LNCaP clone FGC (cell line): Measurements from ENCODE around the gene RALBP1.

Experiments
- DNase-seq: peaks from one replicate; pipeline ENCODE4 v3.0.0-alpha.2; 2011; ENCODE audit warnings: low read depth
- H3K4me3 ChIP-seq: 2 replicates; pipeline ENCODE4 v1.5.1; 2011; ENCODE audit warnings: mild to moderate bottlenecking, low read depth, low read length, control low read depth
- TF ChIP-seq, protein P1 (sequence below): IDR thresholded peaks from 2 replicates; pipeline ENCODE4 v1.5.1; 2012; ENCODE audit warnings: mild to moderate bottlenecking; ENCODE audit not compliant: control insufficient read depth, insufficient read depth; ENCODE audit errors: extremely low read depth

The RALBP1 gene

GRCh38 chr18:9488538-9488937 is 13.2 kb downstream of the RALBP1 start:
- peak; percentile 52 for DNase-seq
- TF ChIP-seq, protein P1, sequence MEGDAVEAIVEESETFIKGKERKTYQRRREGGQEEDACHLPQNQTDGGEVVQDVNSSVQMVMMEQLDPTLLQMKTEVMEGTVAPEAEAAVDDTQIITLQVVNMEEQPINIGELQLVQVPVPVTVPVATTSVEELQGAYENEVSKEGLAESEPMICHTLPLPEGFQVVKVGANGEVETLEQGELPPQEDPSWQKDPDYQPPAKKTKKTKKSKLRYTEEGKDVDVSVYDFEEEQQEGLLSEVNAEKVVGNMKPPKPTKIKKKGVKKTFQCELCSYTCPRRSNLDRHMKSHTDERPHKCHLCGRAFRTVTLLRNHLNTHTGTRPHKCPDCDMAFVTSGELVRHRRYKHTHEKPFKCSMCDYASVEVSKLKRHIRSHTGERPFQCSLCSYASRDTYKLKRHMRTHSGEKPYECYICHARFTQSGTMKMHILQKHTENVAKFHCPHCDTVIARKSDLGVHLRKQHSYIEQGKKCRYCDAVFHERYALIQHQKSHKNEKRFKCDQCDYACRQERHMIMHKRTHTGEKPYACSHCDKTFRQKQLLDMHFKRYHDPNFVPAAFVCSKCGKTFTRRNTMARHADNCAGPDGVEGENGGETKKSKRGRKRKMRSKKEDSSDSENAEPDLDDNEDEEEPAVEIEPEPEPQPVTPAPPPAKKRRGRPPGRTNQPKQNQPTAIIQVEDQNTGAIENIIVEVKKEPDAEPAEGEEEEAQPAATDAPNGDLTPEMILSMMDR = no peak
- peak overlapping the region; percentile 16; the same call in 1 of the 2 replicates for H3K4me3 ChIP-seq

DNA sequence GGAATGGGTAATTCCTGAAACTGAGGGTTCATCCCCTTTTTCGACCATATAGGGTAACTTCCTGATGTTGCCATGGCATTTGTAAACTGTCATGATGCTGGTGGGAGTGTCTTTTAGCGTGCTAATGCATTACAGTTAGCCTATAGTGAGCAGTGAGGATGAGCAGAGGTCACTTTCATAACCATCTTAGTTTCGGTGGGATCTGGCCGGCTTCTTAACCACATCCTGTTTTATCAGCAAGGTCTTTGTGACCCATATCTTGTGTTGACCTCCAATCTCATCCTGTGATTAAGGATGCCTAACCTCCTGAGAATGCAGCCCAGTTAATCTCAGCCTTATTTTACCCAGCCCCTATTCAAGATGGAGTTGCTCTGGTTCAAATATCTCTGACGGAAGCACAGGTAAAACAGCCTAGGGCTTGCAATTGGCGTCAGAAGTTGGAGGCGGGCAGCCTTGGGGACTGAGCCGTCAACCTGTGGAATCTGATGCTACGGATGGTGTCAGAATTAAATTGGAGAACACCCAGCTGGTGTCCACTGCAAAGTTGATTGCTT is 19.5 kb downstream of the RALBP1 start:
- no peak overlapping the region for H3K4me3 ChIP-seq
- TF ChIP-seq, protein P1 = no peak
- no peak for DNase-seq

DNA sequence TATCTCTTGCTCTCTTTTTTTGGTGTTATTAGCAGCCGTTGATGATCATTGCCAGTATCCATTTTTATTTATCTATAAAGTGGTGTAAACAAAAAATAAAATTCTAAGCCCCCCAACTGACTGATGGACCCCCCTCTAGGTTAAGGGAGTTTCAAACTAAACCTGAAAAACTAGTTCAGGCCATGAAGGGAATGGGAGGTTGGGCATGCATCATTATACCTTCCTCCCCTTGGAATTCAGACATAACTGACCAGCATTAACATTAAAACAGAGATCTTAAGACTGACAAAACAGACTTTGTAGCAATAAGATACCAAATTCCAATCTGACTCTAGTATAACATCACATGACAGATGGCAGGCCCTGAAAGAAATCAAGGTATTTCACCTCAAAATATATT is 20.2 kb downstream of the RALBP1 start:
- TF ChIP-seq, protein P1 = no peak
- H3K4me3 ChIP-seq = no peak overlapping the region
- DNase-seq = no peak

- H3K4me3 ChIP-seq = no peak overlapping the region
- TF ChIP-seq, protein P1 = no peak
- peak; percentile 67 for DNase-seq
These were observed 20.8 kb downstream of the RALBP1 start for GRCh38 chr18:9495916-9496705.

DNA sequence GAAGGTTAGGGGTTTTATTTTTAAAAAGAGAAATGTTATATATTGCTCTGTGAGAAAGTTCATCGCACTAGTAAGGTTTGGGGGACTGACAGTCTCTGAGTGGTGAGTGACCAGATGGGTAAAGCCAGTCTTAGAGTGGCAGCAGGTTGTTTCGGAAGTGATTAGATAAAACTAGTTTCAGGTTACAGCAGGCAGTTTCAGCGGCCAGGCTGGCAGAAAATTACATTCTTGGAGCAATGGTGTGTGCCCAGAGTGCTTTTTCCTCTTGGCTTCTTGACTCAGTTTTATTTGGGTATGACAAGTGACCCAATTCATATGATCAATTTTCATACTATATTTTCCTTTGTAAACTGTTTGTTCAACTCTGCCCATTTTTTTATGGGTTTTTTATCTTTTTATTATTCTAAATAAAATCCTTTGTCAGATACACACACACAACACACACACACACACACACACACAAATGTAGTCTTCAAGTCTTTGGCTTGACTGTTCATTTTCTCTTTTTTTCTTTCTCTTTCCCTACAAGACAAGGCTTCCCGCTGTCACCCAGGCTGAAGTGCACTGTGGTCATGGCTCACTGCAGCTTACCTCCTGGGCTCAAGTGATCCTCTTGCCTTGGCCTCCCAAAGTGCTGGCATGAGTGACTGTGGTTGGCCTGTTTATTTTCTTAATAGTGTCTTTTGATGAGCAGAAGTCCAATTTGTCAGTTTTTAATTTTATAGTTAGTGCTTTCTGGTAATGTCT is 30.9 kb downstream of the RALBP1 start:
- DNase-seq = peak; percentile 52

DNA sequence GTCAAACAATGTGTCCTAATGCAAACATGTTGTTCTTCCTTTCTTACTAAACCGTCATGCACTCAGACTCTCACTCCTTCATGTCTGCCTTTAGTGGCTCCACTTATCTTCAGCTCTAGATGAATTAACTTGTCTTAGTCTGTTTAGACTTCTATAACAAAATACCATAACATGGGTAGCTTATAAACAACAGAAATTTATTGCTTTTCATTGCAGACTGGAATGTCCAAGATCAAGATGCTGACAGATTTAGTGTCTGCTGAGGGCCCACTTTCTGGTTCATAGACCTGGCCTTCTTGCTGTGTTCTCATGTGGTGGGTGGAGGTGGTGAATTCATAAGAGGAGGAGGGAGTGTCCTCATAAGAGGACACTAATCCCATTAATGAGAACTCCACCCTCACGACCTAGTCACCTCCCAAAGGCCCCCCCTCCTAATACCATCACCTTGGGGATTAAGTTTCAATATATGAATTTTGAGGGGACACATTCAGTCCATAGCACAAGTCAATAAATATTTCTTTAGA is 32.3 kb downstream of the RALBP1 start:
- TF ChIP-seq, protein P1 = no peak
- no peak for DNase-seq
- H3K4me3 ChIP-seq = no peak overlapping the region

More for the DNA sequence above, 30.9 kb downstream of the RALBP1 start:
- H3K4me3 ChIP-seq = no peak overlapping the region
- TF ChIP-seq, protein P1 = no peak
